ACC112 (cell line): ENCODE results near the gene SPDEF.

ENCODE experiments used
- H2AFZ ChIP-seq: fragments of 200-600 bp; sonication (generic); one replicate; pipeline ENCODE4 v1.6.0; 2017; ENCODE audit warnings: antibody characterized with exemption, low read length; ENCODE audit not compliant: unreplicated experiment
- H3K27ac ChIP-seq: fragments of 200-600 bp; sonication (generic); 2 replicates; pipeline ENCODE4 v1.5.1; 2014; ENCODE audit warnings: low read depth, mild to moderate bottlenecking, antibody characterized with exemption, low read length, moderate library complexity
- H3K27me3 ChIP-seq: fragments of 200-600 bp; sonication (generic); 2 replicates; pipeline ENCODE4 v1.6.1; 2014; ENCODE audit warnings: mild to moderate bottlenecking, antibody characterized with exemption, low read length, moderate library complexity, mixed read lengths; ENCODE audit not compliant: insufficient read depth
- H3K36me3 ChIP-seq: fragments of 200-600 bp; sonication (generic); 2 replicates; pipeline ENCODE4 v1.6.1; 2016; ENCODE audit warnings: mild to moderate bottlenecking, antibody characterized with exemption, low read length, moderate library complexity, mixed read lengths; ENCODE audit not compliant: insufficient read depth
- H3K4me1 ChIP-seq: fragments of 200-600 bp; sonication (generic); one replicate; pipeline ENCODE4 v1.6.1; 2016; ENCODE audit warnings: low read length, mixed read lengths; ENCODE audit not compliant: insufficient read depth, unreplicated experiment, control insufficient read depth
- H3K4me3 ChIP-seq: fragments of 200-600 bp; sonication (generic); 2 replicates; pipeline ENCODE4 v1.5.1; 2014; ENCODE audit warnings: mild to moderate bottlenecking, low read depth, low read length
- H3K79me2 ChIP-seq: fragments of 200-600 bp; sonication (generic); one replicate; pipeline ENCODE4 v1.6.0; 2016; ENCODE audit warnings: low read length; ENCODE audit not compliant: control insufficient read depth, unreplicated experiment, insufficient read depth

SPDEF gene

GRCh38 chr6:34583861-34584604 is 27.9 kb upstream of the SPDEF start:
- Histone ChIP-seq H3K4me1 (peaks cover 21% of the 10 kb centered on the region), H3K27ac (no peak overlapping the region), H3K79me2 (no peaks in the 10 kb centered on the region), H2AFZ (no peak overlapping the region), H3K36me3 (no peaks in the 10 kb centered on the region), H3K27me3 (no peaks in the 10 kb centered on the region), H3K4me3 (no peak overlapping the region)

- no peaks in the 10 kb centered on the region for H3K79me2 ChIP-seq
- H3K27me3 ChIP-seq, result no peaks in the 10 kb centered on the region
- H3K4me1 ChIP-seq, result peaks cover 21% of the 10 kb centered on the region
- no peaks in the 10 kb centered on the region for H3K36me3 ChIP-seq
- H3K4me3 ChIP-seq, result no peak overlapping the region
- H3K27ac ChIP-seq, result no peak overlapping the region
- no peak overlapping the region for H2AFZ ChIP-seq
Observed at GRCh38 chr6:34583461-34583860, 27.3 kb upstream of the SPDEF start.

GRCh38 chr6:34581561-34581920 is 25.4 kb upstream of the SPDEF start:
- Histone ChIP-seq H3K4me1 (peaks cover 21% of the 10 kb centered on the region), H3K27ac (no peak overlapping the region), H2AFZ (no peak overlapping the region)

GRCh38 chr6:34580707-34581560 is 24.8 kb upstream of the SPDEF start:
- H3K79me2 ChIP-seq, result no peaks in the 10 kb centered on the region
- H3K27ac ChIP-seq, result no peak overlapping the region
- H2AFZ ChIP-seq, result no peak overlapping the region
- H3K4me3 ChIP-seq, result no peak overlapping the region
- H3K27me3 ChIP-seq, result no peaks in the 10 kb centered on the region
- no peaks in the 10 kb centered on the region for H3K36me3 ChIP-seq
- H3K4me1 ChIP-seq, result peaks cover 15% of the 10 kb centered on the region

More at GRCh38 chr6:34581561-34581920, 25.4 kb upstream of the SPDEF start:
- Histone ChIP-seq H3K79me2 (no peaks in the 10 kb centered on the region), H3K36me3 (no peaks in the 10 kb centered on the region), H3K27me3 (no peaks in the 10 kb centered on the region), H3K4me3 (no peak overlapping the region)

- Histone ChIP-seq H2AFZ (no peak overlapping the region), H3K36me3 (no peaks in the 10 kb centered on the region), H3K27ac (no peak overlapping the region), H3K27me3 (no peaks in the 10 kb centered on the region), H3K4me1 (no peaks in the 10 kb centered on the region), H3K79me2 (no peaks in the 10 kb centered on the region), H3K4me3 (no peak overlapping the region)
Observed at GRCh38 chr6:34578445-34579262, 22.5 kb upstream of the SPDEF start.

- Histone ChIP-seq H3K4me1 (no peaks in the 10 kb centered on the region), H3K36me3 (no peaks in the 10 kb centered on the region), H2AFZ (no peak overlapping the region), H3K4me3 (no peak overlapping the region), H3K27ac (no peak overlapping the region), H3K79me2 (no peaks in the 10 kb centered on the region), H3K27me3 (no peaks in the 10 kb centered on the region)
Observed at GRCh38 chr6:34576286-34576955, 20.3 kb upstream of the SPDEF start.

- no peaks in the 10 kb centered on the region for H3K27me3 ChIP-seq
- no peaks in the 10 kb centered on the region for H3K4me1 ChIP-seq
- H2AFZ ChIP-seq, result no peak overlapping the region
- no peaks in the 10 kb centered on the region for H3K79me2 ChIP-seq
- H3K27ac ChIP-seq, result no peak overlapping the region
- H3K4me3 ChIP-seq, result no peak overlapping the region
- H3K36me3 ChIP-seq, result no peaks in the 10 kb centered on the region
Observed at GRCh38 chr6:34575326-34575725, 19.2 kb upstream of the SPDEF start.

- Histone ChIP-seq H3K27me3 (no peaks in the 10 kb centered on the region), H3K79me2 (no peaks in the 10 kb centered on the region), H3K4me3 (no peak overlapping the region), H3K27ac (no peak overlapping the region), H3K36me3 (no peaks in the 10 kb centered on the region), H2AFZ (no peak overlapping the region), H3K4me1 (no peaks in the 10 kb centered on the region)
Observed at GRCh38 chr6:34574647-34575293, 18.6 kb upstream of the SPDEF start.

GRCh38 chr6:34573567-34574183 is 17.5 kb upstream of the SPDEF start:
- H3K4me3 ChIP-seq, result no peak overlapping the region
- no peak overlapping the region for H3K27ac ChIP-seq
- H3K79me2 ChIP-seq, result no peaks in the 10 kb centered on the region
- H2AFZ ChIP-seq, result no peak overlapping the region
- H3K4me1 ChIP-seq, result no peaks in the 10 kb centered on the region
- H3K27me3 ChIP-seq, result no peaks in the 10 kb centered on the region
- no peaks in the 10 kb centered on the region for H3K36me3 ChIP-seq
